Measurements from ENCODE around the gene PREB.

The PREB gene

DNA sequence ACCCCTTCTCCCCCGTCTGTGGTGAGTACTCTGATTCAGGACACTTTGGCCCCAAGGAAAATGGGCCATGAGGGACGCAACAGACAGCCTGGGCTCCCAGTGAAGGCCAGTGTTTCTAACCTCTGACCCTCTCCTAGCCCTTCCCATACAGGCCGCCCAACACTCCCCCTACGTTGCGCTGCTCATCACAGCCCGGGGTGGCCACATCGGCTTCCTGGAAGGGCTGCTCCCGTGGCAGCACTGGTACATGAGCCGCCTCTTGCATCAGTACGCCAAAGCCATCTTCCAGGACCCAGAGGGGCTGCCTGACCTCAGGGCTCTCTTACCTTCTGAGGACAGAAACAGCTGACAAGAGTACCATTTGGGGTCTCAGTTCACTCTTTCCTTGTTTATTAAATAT lies 4.0 kb downstream of the PREB start:
- TF ChIP-seq ZFX (IDR thresholded peaks at IDR 0.05; ENCODE audit: borderline replicate concordance) = no peak
- TF ChIP-seq, protein P1, sequence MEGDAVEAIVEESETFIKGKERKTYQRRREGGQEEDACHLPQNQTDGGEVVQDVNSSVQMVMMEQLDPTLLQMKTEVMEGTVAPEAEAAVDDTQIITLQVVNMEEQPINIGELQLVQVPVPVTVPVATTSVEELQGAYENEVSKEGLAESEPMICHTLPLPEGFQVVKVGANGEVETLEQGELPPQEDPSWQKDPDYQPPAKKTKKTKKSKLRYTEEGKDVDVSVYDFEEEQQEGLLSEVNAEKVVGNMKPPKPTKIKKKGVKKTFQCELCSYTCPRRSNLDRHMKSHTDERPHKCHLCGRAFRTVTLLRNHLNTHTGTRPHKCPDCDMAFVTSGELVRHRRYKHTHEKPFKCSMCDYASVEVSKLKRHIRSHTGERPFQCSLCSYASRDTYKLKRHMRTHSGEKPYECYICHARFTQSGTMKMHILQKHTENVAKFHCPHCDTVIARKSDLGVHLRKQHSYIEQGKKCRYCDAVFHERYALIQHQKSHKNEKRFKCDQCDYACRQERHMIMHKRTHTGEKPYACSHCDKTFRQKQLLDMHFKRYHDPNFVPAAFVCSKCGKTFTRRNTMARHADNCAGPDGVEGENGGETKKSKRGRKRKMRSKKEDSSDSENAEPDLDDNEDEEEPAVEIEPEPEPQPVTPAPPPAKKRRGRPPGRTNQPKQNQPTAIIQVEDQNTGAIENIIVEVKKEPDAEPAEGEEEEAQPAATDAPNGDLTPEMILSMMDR (IDR thresholded peaks at IDR 0.05) = no peak
- H3K27ac ChIP-seq = no peak overlapping the region

DNA sequence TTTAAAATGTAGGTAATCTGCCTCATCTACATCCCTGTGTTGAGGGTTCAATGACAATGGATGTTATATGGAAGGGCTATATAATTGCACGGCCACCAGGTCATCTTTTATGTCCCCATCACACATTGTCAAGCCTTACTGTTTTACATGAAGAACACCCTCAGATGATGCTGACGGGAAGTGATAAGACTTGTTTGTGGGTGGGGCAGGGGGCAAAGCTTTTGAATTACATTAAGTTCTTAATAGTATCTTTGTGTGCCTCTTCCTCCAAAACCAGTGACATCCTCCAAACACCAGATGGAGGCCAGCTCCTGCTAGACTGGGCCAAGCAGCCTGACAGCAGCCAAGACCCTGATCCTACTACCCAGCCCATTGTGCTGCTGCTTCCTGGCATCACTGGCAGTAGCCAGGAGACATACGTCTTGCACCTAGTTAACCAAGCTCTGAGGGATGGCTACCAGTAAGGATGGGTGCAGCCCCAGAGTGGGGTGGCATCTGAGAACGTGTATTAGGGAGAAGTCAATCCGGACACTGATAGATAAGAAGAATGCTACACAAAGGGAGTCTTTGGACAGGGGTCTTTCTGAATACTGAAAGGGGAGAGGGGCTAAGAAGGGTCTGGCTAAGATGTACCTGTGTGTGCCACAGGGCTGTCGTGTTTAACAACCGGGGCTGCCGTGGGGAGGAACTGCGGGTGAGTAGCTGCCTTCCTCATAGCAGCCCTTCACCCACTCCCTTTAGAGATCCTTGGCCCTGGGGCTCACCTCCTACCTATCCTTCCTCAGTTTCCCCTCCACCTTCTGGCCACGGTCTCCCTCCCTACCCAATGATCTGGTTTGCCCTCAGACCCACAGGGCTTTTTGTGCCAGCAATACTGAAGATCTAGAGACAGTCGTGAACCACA lies 5.5 kb downstream of the PREB start:
- TF ChIP-seq, protein P1 (IDR thresholded peaks at IDR 0.05) = no peak
- no peak for TF ChIP-seq ZFX (IDR thresholded peaks at IDR 0.05; ENCODE audit: borderline replicate concordance)
- H3K27ac ChIP-seq = no peak overlapping the region

DNA sequence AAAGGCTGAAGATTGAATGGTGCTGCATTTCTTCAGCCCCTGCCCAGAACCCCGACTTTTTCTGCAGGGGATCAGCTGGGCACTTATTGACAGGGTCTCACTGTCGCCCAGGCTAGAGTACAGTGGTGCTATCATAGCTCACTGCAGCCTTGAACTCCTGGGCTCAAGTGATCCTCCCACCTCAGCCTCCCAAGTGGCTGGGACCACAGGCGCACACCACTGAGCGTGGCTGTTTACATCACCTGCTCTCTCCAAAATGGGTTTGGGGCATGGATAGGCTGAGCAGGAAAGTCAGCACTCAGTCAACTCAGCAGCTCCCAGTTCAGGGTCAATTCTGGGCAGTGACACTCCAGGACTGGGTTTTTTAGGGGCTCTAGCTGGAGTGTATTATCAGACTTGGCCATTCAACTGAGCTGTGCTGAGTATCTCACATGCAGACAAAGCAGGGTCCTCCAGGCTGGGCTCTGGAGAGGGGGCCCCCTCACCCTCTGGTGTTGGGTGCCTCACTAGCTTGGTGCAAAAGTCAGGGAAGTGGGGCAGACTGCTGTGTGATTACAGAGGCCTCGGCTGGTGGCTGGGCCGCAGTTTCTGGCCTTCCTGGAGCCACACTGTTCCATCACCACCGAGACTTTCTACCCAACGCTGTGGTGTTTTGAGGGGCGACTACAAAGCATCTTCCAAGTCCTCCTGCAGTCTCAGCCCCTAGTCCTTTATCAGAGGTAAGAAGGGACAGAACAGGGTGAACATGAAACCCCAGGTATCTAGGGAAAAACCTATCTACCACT lies 6.4 kb downstream of the PREB start:
- TF ChIP-seq ZFX (IDR thresholded peaks at IDR 0.05; ENCODE audit: borderline replicate concordance) = no peak
- TF ChIP-seq, protein P1 (IDR thresholded peaks at IDR 0.05) = no peak
- no peak overlapping the region for H3K27ac ChIP-seq

DNA sequence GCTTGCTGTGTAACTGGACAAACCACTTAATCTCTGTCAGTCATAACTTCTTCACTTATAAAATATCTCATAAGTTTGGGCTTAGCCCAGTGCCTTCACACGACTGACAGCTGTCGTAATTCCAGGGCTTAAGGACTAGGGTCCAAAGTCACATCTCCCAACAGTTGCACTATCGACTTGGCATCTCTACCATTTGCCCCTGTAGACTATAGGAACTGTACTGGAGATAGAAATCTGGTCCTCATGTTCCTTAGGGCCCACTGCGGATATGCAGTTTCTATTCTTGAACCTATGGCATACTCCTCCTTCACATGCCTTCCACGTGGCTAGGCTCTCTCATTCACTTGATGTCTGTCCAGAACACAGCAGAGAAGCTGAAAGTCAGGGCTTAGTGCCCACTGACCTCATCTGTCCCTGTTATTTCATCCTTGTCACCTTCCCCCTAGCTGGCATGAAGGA lies 8.2 kb downstream of the PREB start:
- no peak overlapping the region for H3K27ac ChIP-seq
- TF ChIP-seq ZFX (IDR thresholded peaks at IDR 0.05; ENCODE audit: borderline replicate concordance) = no peak
- TF ChIP-seq, protein P1 (IDR thresholded peaks at IDR 0.05) = no peak

DNA sequence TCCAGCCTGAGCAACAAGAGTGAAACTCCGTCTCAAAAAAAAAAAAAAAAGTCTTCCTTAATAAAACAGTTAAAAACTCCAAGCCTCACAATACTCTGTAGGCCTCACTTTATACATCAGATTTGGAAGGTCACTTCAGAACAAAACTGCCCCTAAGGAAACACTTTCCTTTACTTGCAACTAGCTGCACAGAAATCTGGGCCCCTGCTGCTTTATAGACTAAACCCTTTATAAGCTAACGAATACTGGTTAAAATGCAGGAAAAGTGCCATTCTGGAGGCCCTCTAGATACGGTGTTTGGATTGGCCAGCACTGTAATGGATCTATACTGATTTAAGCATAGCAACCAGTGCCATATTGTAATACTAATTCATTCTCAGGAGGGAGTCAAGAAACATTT lies 9.3 kb downstream of the PREB start:
- H3K27ac ChIP-seq = no peak overlapping the region
- no peak for TF ChIP-seq ZFX (IDR thresholded peaks at IDR 0.05; ENCODE audit: borderline replicate concordance)
- TF ChIP-seq, protein P1 (IDR thresholded peaks at IDR 0.05) = no peak

DNA sequence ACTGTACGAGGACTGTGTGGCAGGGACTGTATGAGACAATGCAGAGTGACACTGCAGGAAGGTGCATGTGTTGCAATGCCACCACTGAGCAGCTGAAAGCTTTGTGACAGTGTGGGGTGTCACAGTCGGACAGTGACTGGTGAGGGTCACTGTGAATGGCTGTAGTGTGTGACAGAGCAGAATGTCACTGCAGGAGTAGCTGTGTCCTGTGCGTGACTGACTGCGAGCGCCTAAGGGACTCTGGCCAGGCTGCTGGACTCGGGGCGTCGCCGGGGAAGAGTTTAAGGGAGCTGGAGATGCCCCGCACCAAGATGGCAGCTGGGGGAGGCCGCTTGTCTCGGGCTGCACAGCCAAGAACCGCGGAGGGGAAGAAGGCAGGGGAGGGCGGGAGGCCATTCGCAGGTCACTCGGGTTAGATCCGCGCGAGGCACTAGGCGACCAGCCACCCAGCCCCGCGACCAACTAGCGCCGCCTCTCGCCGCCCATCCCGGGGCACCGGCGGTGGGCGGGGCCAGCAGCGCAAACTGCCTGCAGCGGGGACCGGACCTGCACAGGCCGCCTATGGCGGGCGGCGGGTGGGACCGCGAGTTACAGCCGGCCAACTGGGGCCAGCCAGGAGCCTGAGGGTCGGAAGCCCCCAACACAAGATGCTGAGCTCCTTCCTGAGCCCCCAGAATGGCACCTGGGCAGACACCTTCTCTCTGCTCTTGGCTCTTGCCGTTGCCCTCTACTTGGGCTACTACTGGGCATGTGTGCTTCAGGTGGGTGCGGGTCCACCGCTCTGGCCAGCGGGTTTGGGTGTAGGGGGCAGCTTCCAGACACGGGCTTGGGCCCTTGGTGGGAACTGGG lies 10.9 kb downstream of the PREB start, which contains the start of gene ABHD1:
TSS of gene ABHD1 (plus strand) at position 514 of the 849 bp plus-strand sequence. CDS start at position 648, 134 bp downstream.
- no peak for TF ChIP-seq ZFX (IDR thresholded peaks at IDR 0.05; ENCODE audit: borderline replicate concordance)
- TF ChIP-seq, protein P1 (IDR thresholded peaks at IDR 0.05) = peak; percentile 37
- H3K27ac ChIP-seq = no peak within 1 kb of the TSS

Measured in 22Rv1 (cell line).